ENCODE data around the gene ZNF638.

The ZNF638 gene

GRCh38 chr2:71341645-71342044, 10.1 kb downstream of the ZNF638 start:
- H3K4me1 Mint-ChIP-seq (ENCODE audit: low read depth in 2 of 2), result peaks cover 30 to 68% of the 10 kb centered on the region in 2 donors
- no peak for ATAC-seq (replicated peaks)
- H3K36me3 Mint-ChIP-seq (ENCODE audit: insufficient read depth), result peaks cover 13% of the 10 kb centered on the region

DNA sequence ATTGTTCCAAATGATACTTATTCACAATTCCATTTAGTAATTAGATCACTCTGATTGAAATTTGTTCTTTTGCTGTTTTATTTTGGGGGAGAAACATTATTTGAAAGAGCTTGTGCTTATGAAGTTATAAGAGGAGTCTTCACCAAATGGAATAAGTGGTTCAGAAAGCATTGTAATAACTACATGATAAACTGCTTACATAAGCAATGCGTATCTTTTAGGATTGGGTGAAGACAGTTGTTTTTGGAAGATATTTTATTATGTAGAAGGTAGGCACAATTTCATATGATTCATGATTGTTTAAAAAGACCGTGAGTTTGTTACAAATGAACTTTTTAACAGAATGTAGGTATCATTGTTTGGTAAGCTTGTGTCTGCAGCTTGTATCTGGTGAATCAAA, 14.5 kb downstream of the ZNF638 start:
- H3K36me3 Mint-ChIP-seq (ENCODE audit: insufficient read depth), result peaks cover 9% of the 10 kb centered on the region
- no peak overlapping the region for H3K4me3 Mint-ChIP-seq
- peaks cover 0 to 2% of the 10 kb centered on the region in 2 donors for H3K9me3 Mint-ChIP-seq
- peaks cover 23 to 52% of the 10 kb centered on the region in 2 donors for H3K4me1 Mint-ChIP-seq (ENCODE audit: low read depth in 2 of 2)
- H3K27me3 Mint-ChIP-seq, result no peaks in the 10 kb centered on the region
- peak overlapping the region in 1 of 2 donors; percentile 21 for H3K27ac Mint-ChIP-seq
- no peak for DNase-seq
- no peak for ATAC-seq (replicated peaks)

More at GRCh38 chr2:71341645-71342044, 10.1 kb downstream of the ZNF638 start:
- Mint-ChIP-seq H3K9me3 (peaks cover 0 to 2% of the 10 kb centered on the region in 2 donors), H3K27me3 (no peaks in the 10 kb centered on the region), H3K27ac (no peak overlapping the region), H3K4me3 (no peak overlapping the region)
- no peak for DNase-seq

- H3K27ac Mint-ChIP-seq, result no peak overlapping the region
- H3K36me3 Mint-ChIP-seq (ENCODE audit: insufficient read depth), result peaks cover 9% of the 10 kb centered on the region
- H3K27me3 Mint-ChIP-seq, result no peaks in the 10 kb centered on the region
- H3K4me3 Mint-ChIP-seq, result no peak overlapping the region
- peaks cover 0 to 2% of the 10 kb centered on the region in 2 donors for H3K9me3 Mint-ChIP-seq
- ATAC-seq (replicated peaks), result peak; percentile 29
- peaks cover 28 to 56% of the 10 kb centered on the region in 2 donors for H3K4me1 Mint-ChIP-seq (ENCODE audit: low read depth in 2 of 2)
- DNase-seq, result peak in 2 of 3 experiments; percentile 8 to 18
Observed at GRCh38 chr2:71347517-71347916, 15.9 kb downstream of the ZNF638 start.

- ATAC-seq (replicated peaks) (no peak), DNase-seq (no peak)
- Mint-ChIP-seq H3K27ac (no peak overlapping the region), H3K9me3 (peaks cover 0 to 2% of the 10 kb centered on the region in 2 donors), H3K36me3 (ENCODE audit: insufficient read depth) (peaks cover 9% of the 10 kb centered on the region), H3K4me1 (ENCODE audit: low read depth in 2 of 2) (peaks cover 32 to 62% of the 10 kb centered on the region in 2 donors), H3K4me3 (no peak overlapping the region), H3K27me3 (no peaks in the 10 kb centered on the region)
Observed at GRCh38 chr2:71348302-71348701, 16.7 kb downstream of the ZNF638 start.

- no peak for ATAC-seq (replicated peaks)
- no peaks in the 10 kb centered on the region for H3K9me3 Mint-ChIP-seq
- peaks cover 39% of the 10 kb centered on the region for H3K36me3 Mint-ChIP-seq (ENCODE audit: insufficient read depth)
- H3K4me3 Mint-ChIP-seq, result peak overlapping the region in 1 of 2 donors; percentile 52
- DNase-seq, result no peak
- peaks cover 41 to 64% of the 10 kb centered on the region in 2 donors for H3K4me1 Mint-ChIP-seq (ENCODE audit: low read depth in 2 of 2)
- peak overlapping the region; percentile 49 to 72 for H3K27ac Mint-ChIP-seq
- H3K27me3 Mint-ChIP-seq, result no peaks in the 10 kb centered on the region
Observed at GRCh38 chr2:71353248-71353647, 21.7 kb downstream of the ZNF638 start.

- H3K27me3 Mint-ChIP-seq, result no peaks in the 10 kb centered on the region
- no peaks in the 10 kb centered on the region for H3K9me3 Mint-ChIP-seq
- ATAC-seq (replicated peaks), result no peak
- H3K27ac Mint-ChIP-seq, result peak overlapping the region in 1 of 2 donors; percentile 11
- DNase-seq, result no peak
- H3K4me1 Mint-ChIP-seq (ENCODE audit: low read depth in 2 of 2), result peaks cover 32 to 48% of the 10 kb centered on the region in 2 donors
- peaks cover 62% of the 10 kb centered on the region for H3K36me3 Mint-ChIP-seq (ENCODE audit: insufficient read depth)
- H3K4me3 Mint-ChIP-seq, result no peak overlapping the region
Observed at GRCh38 chr2:71358931-71359671, 27.5 kb downstream of the ZNF638 start.

DNA sequence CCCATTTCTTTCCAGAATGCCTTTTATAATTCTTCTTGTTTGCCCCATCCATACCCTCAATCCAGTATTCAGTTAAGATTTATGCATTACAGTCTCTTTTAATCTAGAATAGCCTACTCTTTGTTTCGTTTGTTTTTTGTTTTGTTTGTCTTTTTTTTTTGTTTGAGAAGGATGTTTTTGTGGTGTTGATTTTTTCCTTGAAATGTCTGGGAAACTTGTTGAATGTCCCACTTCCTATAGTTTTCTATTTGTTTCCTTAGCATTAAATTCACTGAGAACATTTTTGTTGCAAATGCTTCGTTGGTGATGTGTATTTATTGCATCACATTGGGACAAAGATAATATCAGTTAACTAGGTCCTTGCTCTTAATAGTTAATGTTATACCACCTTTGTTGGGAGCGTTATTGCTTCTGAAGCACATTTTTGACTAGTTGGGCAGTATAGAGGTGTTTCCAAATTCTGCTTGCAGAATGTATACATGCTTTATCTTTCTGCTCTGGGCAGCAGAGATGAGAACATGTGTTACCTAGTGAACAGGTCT, 28.9 kb downstream of the ZNF638 start:
- DNase-seq (no peak), ATAC-seq (replicated peaks) (no peak)
- Mint-ChIP-seq H3K27ac (peak overlapping the region in 1 of 2 donors; percentile 71), H3K4me1 (ENCODE audit: low read depth in 2 of 2) (peaks cover 32 to 48% of the 10 kb centered on the region in 2 donors), H3K27me3 (no peaks in the 10 kb centered on the region), H3K9me3 (no peaks in the 10 kb centered on the region), H3K36me3 (ENCODE audit: insufficient read depth) (peaks cover 67% of the 10 kb centered on the region), H3K4me3 (no peak overlapping the region)

GRCh38 chr2:71361631-71362030, 30.0 kb downstream of the ZNF638 start:
- H3K4me3 Mint-ChIP-seq, result no peak overlapping the region
- no peaks in the 10 kb centered on the region for H3K9me3 Mint-ChIP-seq
- ATAC-seq (replicated peaks), result no peak
- no peak for DNase-seq
- peak overlapping the region in 1 of 2 donors; percentile 25 for H3K27ac Mint-ChIP-seq
- H3K4me1 Mint-ChIP-seq (ENCODE audit: low read depth in 2 of 2), result peaks cover 28 to 41% of the 10 kb centered on the region in 2 donors
- H3K36me3 Mint-ChIP-seq (ENCODE audit: insufficient read depth), result peaks cover 66% of the 10 kb centered on the region
- no peaks in the 10 kb centered on the region for H3K27me3 Mint-ChIP-seq

DNA sequence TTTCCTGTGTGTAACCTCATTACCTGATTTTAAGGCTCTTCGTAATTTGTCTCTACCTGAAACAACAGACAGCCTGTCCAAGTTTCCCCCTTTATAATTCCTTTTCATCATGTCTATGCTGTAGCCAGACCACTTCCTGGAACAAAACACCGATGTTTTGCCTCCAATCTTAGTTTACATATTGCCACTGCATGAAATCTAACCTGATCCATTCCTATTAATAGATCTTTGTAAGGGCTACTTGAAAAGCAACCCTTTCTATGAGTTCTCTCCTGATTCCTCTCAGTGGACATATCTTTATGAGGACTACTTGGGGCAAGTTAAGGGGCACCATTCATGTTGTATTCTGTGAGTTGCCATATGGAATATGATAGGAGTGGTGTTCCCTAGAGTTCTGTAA, 30.9 kb downstream of the ZNF638 start:
- Mint-ChIP-seq H3K27ac (peak overlapping the region in 1 of 2 donors; percentile 25), H3K27me3 (no peaks in the 10 kb centered on the region), H3K36me3 (ENCODE audit: insufficient read depth) (peaks cover 69% of the 10 kb centered on the region), H3K9me3 (no peaks in the 10 kb centered on the region), H3K4me3 (no peak overlapping the region), H3K4me1 (ENCODE audit: low read depth in 2 of 2) (peaks cover 23 to 35% of the 10 kb centered on the region in 2 donors)
- ATAC-seq (replicated peaks), result no peak
- DNase-seq, result no peak

DNA sequence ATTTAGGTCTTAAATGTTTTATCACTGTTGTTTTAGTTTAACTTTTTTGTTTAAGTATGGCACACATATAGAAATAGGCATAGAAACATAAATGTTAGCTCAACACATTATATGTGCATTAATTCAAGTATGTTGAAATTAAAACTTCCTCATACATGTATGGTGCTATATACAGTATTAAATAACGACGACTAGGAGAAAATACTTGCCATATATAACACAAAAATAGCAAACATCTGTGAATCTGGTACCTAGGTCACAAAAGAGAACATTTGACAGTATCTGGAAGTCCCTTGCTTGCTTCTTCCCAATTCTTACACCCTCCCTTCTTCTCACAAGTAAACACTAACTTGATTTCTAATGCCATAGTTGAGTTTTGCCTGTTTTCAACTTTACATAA, 38.4 kb downstream of the ZNF638 start:
- ATAC-seq (replicated peaks) (no peak), DNase-seq (no peak)
- Mint-ChIP-seq H3K27me3 (no peaks in the 10 kb centered on the region), H3K36me3 (ENCODE audit: insufficient read depth) (peaks cover 71% of the 10 kb centered on the region), H3K27ac (peak overlapping the region in 1 of 2 donors; percentile 41), H3K4me1 (ENCODE audit: low read depth in 2 of 2) (peaks cover 4 to 17% of the 10 kb centered on the region in 2 donors), H3K9me3 (no peaks in the 10 kb centered on the region), H3K4me3 (no peak overlapping the region)

DNA sequence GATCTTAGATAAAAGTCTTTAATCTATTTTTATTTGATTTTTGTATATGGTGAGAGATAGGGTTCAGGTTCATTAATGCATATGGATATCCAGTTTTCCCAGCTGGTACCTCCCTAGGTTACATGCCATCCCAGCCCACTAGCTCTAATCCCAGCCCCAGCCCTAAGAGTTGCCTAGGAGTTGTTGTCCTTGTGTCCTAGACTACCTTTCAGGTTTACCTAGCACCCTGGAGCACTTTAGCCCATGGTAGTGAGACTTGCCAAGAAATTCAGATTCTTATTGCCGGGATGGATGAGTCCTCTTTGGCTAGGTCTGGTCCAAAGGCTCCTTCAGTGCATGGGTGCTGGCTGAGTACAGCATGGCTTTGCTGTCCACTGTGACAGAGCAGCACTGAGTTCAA, 40.5 kb downstream of the ZNF638 start:
- no peak for ATAC-seq (replicated peaks)
- Mint-ChIP-seq H3K4me3 (no peak overlapping the region), H3K27ac (peak overlapping the region; percentile 64 to 84), H3K4me1 (ENCODE audit: low read depth in 2 of 2) (peaks cover 6 to 30% of the 10 kb centered on the region in 2 donors), H3K36me3 (ENCODE audit: insufficient read depth) (peaks cover 62% of the 10 kb centered on the region), H3K9me3 (no peaks in the 10 kb centered on the region), H3K27me3 (no peaks in the 10 kb centered on the region)
- no peak for DNase-seq

- H3K4me1 Mint-ChIP-seq (ENCODE audit: low read depth in 2 of 2), result peaks cover 6 to 27% of the 10 kb centered on the region in 2 donors
- no peaks in the 10 kb centered on the region for H3K27me3 Mint-ChIP-seq
- peaks cover 41% of the 10 kb centered on the region for H3K36me3 Mint-ChIP-seq (ENCODE audit: insufficient read depth)
- H3K27ac Mint-ChIP-seq, result peak overlapping the region in 1 of 2 donors; percentile 12
- H3K4me3 Mint-ChIP-seq, result no peak overlapping the region
- H3K9me3 Mint-ChIP-seq, result no peaks in the 10 kb centered on the region
- ATAC-seq (replicated peaks) (no peak), DNase-seq (no peak)
Observed at GRCh38 chr2:71379086-71379485, 47.5 kb downstream of the ZNF638 start.

DNA sequence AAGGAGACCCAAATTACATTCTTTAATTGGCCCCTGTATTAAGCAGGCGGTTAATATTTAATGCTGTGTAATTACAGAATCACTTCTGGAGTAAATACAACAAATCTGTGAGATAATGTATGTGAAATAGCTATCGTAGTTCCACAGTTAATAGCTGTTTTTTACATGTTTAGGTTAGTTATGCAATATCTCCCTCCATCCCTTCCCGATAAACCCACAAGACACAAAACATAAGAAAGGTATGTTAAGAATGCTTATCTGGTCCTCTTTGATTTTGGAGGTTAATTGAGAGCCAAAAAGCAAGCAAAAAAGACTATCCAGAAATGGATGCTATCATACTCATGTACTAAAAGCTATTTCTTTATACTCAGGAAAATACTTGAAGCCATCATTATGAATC, 49.1 kb downstream of the ZNF638 start:
- Mint-ChIP-seq H3K27me3 (no peaks in the 10 kb centered on the region), H3K36me3 (ENCODE audit: insufficient read depth) (peaks cover 33% of the 10 kb centered on the region), H3K27ac (no peak overlapping the region), H3K9me3 (no peaks in the 10 kb centered on the region), H3K4me3 (no peak overlapping the region), H3K4me1 (ENCODE audit: low read depth in 2 of 2) (peaks cover 6 to 26% of the 10 kb centered on the region in 2 donors)
- no peak for DNase-seq
- ATAC-seq (replicated peaks), result no peak

DNA sequence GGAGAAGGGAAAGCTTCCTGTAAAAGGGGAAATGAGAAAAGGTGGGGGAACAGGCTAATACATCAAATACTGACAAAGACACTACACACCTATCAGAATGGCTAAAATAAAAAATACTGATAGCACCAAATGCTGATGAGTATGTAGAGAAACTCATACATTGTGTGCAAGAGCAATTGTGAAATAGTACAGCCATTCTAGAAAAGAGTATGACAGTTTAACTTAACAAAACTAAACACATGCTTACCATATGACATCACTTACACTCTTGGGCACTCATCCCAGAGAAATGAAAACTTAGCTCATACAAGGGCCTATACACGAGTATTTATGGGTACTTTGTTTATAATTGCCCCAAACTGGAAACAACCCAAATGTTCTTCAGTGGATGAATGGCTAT, 53.4 kb downstream of the ZNF638 start:
- Mint-ChIP-seq H3K27me3 (no peaks in the 10 kb centered on the region), H3K36me3 (ENCODE audit: insufficient read depth) (peaks cover 39% of the 10 kb centered on the region), H3K9me3 (no peaks in the 10 kb centered on the region), H3K27ac (peak overlapping the region in 1 of 2 donors; percentile 23), H3K4me1 (ENCODE audit: low read depth in 2 of 2) (peaks cover 1 to 7% of the 10 kb centered on the region in 2 donors), H3K4me3 (no peak overlapping the region)
- DNase-seq, result no peak
- no peak for ATAC-seq (replicated peaks)
